Endothelial cell (in vitro differentiated cells): ENCODE measurements around the gene ADCY6. TPM values are rescaled to one million over a fixed set of nuclear protein-coding genes. Genes with fewer than 3 reads are reported as not detected.
A peak's percentile ranks its signal among the peaks of the same experiment; 100 is the strongest.

ENCODE experiments used
- DNase-seq: peaks from one replicate; pipeline ENCODE4 v3.0.0; 2021; ENCODE audit warnings: low spot score
- H3K27ac Mint-ChIP-seq: one replicate; pipeline ENCODE4 v1.8.0; 2021; ENCODE audit warnings: mixed read lengths, inconsistent platforms; ENCODE audit not compliant: unreplicated experiment
- H3K27me3 Mint-ChIP-seq: one replicate; pipeline ENCODE4 v1.8.0; 2021; ENCODE audit warnings: mild to moderate bottlenecking, moderate library complexity, mixed read lengths, inconsistent platforms; ENCODE audit not compliant: unreplicated experiment
- H3K36me3 Mint-ChIP-seq: one replicate; pipeline ENCODE4 v1.8.0; 2021; ENCODE audit warnings: mild to moderate bottlenecking, low read depth, mixed read lengths, inconsistent platforms; ENCODE audit not compliant: unreplicated experiment
- H3K4me1 Mint-ChIP-seq: one replicate; pipeline ENCODE4 v1.8.0; 2021; ENCODE audit warnings: mild to moderate bottlenecking, mixed read lengths, inconsistent platforms; ENCODE audit not compliant: unreplicated experiment
- H3K4me3 Mint-ChIP-seq: one replicate; pipeline ENCODE4 v1.8.0; 2021; ENCODE audit warnings: mild to moderate bottlenecking, mixed read lengths, inconsistent platforms; ENCODE audit not compliant: unreplicated experiment
- H3K9me3 Mint-ChIP-seq: one replicate; pipeline ENCODE4 v1.8.0; 2021; ENCODE audit warnings: mixed read lengths, inconsistent platforms; ENCODE audit not compliant: unreplicated experiment
- CTCF ChIP-seq: fragments of 200-600 bp; sonication (generic); IDR thresholded peaks from one replicate; pipeline ENCODE4 v1.5.0; 2021; ENCODE audit warnings: antibody characterized with exemption; ENCODE audit not compliant: unreplicated experiment
- long read RNA-seq: library from polyadenylated mRNA; unstranded; transcript quantifications from one replicate; pipeline ENCODE4 v2.0.0, GENCODE V29; 2020; ENCODE audit not compliant: unreplicated experiment
- total RNA-seq: library from RNA; stranded (reverse); fragmentation: NEBNext Ultra II Directional; extraction: Animal tissue kit (Norgen Biotek cat#: 25700); gene quantifications from one replicate; pipeline ENCODE4 v1.2.1, GENCODE V29; 2021; ENCODE audit not compliant: unreplicated experiment

Gene ADCY6
- total RNA-seq, result 31.6 TPM
- long read RNA-seq, partial matches to known transcripts, result 1 of 1 reads
- long read RNA-seq, other reads (novel, unspliced or antisense), result 0 of 1 reads

GRCh38 chr12:48788854-48789775 is at the start of gene ADCY6:
ADCY6 (minus strand) TSS chr12:48789089; CDS start chr12:48783434, 5,655 bp downstream.
- TF ChIP-seq CTCF, result no peak
- Mint-ChIP-seq H3K27me3 (peaks cover 8% of the 10 kb centered on the region), H3K4me1 (peaks cover 21% of the 10 kb centered on the region), H3K36me3 (no peaks in the 10 kb centered on the region), H3K9me3 (no peaks in the 10 kb centered on the region), H3K27ac (peak within 1 kb of the TSS; percentile 61), H3K4me3 (peak within 1 kb of the TSS; percentile 97)
- DNase-seq, result peak; percentile 68

- no peaks in the 10 kb centered on the region for H3K9me3 Mint-ChIP-seq
- peaks cover 4% of the 10 kb centered on the region for H3K4me1 Mint-ChIP-seq
- no peak overlapping the region for H3K27ac Mint-ChIP-seq
- H3K4me3 Mint-ChIP-seq, result peak overlapping the region; percentile 2
- H3K36me3 Mint-ChIP-seq, result peaks cover 54% of the 10 kb centered on the region
- DNase-seq, result no peak
- TF ChIP-seq CTCF, result no peak
- H3K27me3 Mint-ChIP-seq, result no peaks in the 10 kb centered on the region
These were observed 49.2 kb upstream of the ADCY6 start for GRCh38 chr12:48838048-48838447.

- Mint-ChIP-seq H3K27me3 (peaks cover 7% of the 10 kb centered on the region), H3K9me3 (no peaks in the 10 kb centered on the region), H3K36me3 (peaks cover 64% of the 10 kb centered on the region), H3K4me1 (no peaks in the 10 kb centered on the region), H3K4me3 (no peak overlapping the region), H3K27ac (no peak overlapping the region)
- TF ChIP-seq CTCF, result no peak
- no peak for DNase-seq
These were observed 43.6 kb upstream of the ADCY6 start for GRCh38 chr12:48832321-48833060.

GRCh38 chr12:48831257-48831656 is 42.4 kb upstream of the ADCY6 start:
- Mint-ChIP-seq H3K27me3 (peaks cover 11% of the 10 kb centered on the region), H3K27ac (no peak overlapping the region), H3K4me1 (no peaks in the 10 kb centered on the region), H3K9me3 (no peaks in the 10 kb centered on the region), H3K36me3 (peaks cover 55% of the 10 kb centered on the region), H3K4me3 (peak overlapping the region; percentile 63)
- no peak for DNase-seq
- TF ChIP-seq CTCF, result no peak
